Head of caudate nucleus (tissue), 42 donors: Measurements from ENCODE around the gene GFRAL.

Source experiments
- DNase-seq, 42 donors: peaks; one replicate each; pipeline versions ENCODE4 v3.0.0 to v3.0.0-alpha.2; 2020 to 2021; ENCODE audit warnings: mixed read lengths in 7 of 42
- intact Hi-C: fragments of 100-400 bp; cut with DNase I; formaldehyde crosslinking; loops from one replicate; pipeline ENCODE4 v1.15.0; 2022

GFRAL gene

GRCh38 chr6:55405474-55406235 is 78.4 kb downstream of the GFRAL start:
- DNase-seq, result no peak
- intact Hi-C loops, result no loop called here

- DNase-seq, result no peak
- intact Hi-C loops, result no loop called here
These were observed 83.4 kb downstream of the GFRAL start for GRCh38 chr6:55410674-55411073.

- intact Hi-C loops, result no loop called here
These were observed 96.7 kb downstream of the GFRAL start for GRCh38 chr6:55423933-55424332.

GRCh38 chr6:55433446-55434130 is 106.3 kb downstream of the GFRAL start:
- no peak for DNase-seq
- intact Hi-C loops, result no loop called here

More at GRCh38 chr6:55423933-55424332, 96.7 kb downstream of the GFRAL start:
- no peak for DNase-seq

DNA sequence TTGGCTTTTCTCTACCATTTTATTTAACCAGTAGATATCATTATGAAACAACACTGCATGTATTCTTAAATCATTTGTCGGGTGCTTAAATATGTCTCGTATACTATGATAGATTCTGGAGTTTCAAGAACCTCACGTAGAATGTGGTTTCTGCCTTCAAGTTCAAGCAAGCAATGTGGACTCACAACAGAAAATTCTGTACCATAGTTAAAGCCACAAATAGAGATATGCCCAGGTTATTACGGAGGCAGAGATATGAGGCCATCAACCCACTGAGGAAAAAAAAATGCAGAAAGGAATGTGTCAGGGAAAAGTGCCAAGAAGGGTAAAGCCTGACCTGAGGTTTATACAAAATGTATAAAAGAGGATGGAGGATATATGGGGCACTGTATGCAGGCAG is 109.9 kb downstream of the GFRAL start:
- intact Hi-C loops, result no loop called here

GRCh38 chr6:55438203-55438602 is 110.9 kb downstream of the GFRAL start:
- DNase-seq, result no peak
- intact Hi-C loops, result no loop called here

More for the DNA sequence above, 109.9 kb downstream of the GFRAL start:
- no peak for DNase-seq

- intact Hi-C loops, result no loop called here
- DNase-seq, result no peak
These were observed 116.2 kb downstream of the GFRAL start for GRCh38 chr6:55443238-55444134.

- intact Hi-C loops, result no loop called here
- DNase-seq, result peak in 3 of 42 donors; percentile 1 to 20 (median 4)
These were observed 118.5 kb downstream of the GFRAL start for GRCh38 chr6:55445648-55446204.

DNA sequence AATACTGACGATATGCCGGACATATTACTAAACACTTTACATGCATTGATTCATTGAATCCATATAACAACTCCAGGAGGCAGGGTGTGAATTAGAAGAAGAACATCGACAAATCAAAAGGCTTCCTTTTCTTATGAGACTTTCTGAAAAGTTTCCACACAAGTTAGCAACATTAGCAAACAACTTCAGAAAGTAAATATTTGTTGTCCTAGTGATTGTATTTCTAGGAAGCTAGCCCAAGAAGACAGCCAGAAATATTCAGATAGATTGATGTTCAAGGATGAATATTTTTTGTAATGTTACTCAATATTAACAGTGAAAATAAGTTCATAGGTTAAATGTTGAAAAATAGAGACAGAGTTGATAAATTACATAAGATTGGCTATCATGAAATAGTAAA is 120.6 kb downstream of the GFRAL start:
- DNase-seq, result no peak
- intact Hi-C loops, result no loop called here

DNA sequence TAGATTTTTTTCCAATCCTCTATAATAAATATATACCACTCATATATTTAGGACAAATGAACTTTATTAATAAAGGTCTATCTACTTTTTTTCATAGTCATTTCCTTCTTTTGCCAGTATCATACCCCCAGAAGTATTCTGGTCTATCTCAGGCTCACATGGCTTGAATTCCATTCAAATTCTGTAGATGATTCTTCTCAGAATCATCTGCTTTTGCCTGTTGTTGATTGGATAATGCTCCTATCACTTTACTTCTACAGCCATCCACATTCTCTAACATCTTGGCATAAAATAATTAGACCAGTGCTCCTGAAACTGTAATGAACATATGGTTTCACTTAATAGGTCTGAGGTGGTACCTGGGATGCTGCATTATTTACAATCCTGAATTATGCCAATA is 121.2 kb downstream of the GFRAL start:
- DNase-seq, result no peak
- intact Hi-C loops, result no loop called here

DNA sequence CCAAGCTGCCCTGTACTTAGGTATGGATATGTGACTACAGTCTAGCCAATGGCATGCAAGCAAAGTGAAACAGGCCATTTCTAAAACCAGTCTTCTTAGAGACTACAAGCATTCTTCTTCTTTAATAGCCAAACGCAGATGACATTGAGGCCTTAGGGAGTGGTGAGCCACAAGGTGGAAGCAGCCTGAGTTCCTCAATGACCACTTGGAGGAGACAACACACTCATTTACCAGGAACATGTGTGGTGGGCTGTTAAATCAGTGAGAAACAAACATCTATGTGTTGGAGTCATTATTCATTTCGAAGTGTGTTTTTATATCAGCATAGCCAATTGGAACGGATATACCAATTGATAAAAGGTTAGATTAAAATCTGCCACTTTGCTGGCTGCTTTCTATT is 122.0 kb downstream of the GFRAL start:
- no peak for DNase-seq
- intact Hi-C loops, result no loop called here

GRCh38 chr6:55450005-55450404 is 122.7 kb downstream of the GFRAL start:
- no peak for DNase-seq

More at GRCh38 chr6:55450005-55450404, 122.7 kb downstream of the GFRAL start:
- intact Hi-C loops, result no loop called here
